SK-N-SH treated with all-trans-retinoic acid at 6 μM for 48 hours (cell line): ENCODE results near the gene TMEM87B.

Experiments used
- BACH2 ChIP-seq: fragments of 250-450 bp; sonication (Bioruptor Pico); IDR thresholded peaks from 2 replicates; pipeline ENCODE4 v1.9.0; 2021; ENCODE audit warnings: mild to moderate bottlenecking, borderline replicate concordance
- CREB5 ChIP-seq: fragments of 250-450 bp; sonication (Bioruptor Pico); IDR thresholded peaks from 2 replicates; pipeline ENCODE4 v1.5.1; 2020; ENCODE audit warnings: low read depth, mild to moderate bottlenecking, moderate library complexity
- ESRRG ChIP-seq: fragments of 250-450 bp; sonication (Bioruptor Pico); IDR thresholded peaks from 2 replicates; pipeline ENCODE4 v1.6.1; 2021; ENCODE audit warnings: mild to moderate bottlenecking
- ISL1 ChIP-seq: fragments of 250-450 bp; sonication (Bioruptor Pico); IDR thresholded peaks from 2 replicates; pipeline ENCODE4 v2.1.2; 2022; ENCODE audit warnings: mild to moderate bottlenecking, moderate library complexity
- PATZ1 ChIP-seq: fragments of 250-450 bp; sonication (Bioruptor Pico); IDR thresholded peaks from 2 replicates; pipeline ENCODE4 v1.8.0; 2020; ENCODE audit warnings: mild to moderate bottlenecking, moderate library complexity, borderline replicate concordance
- PPARA ChIP-seq: fragments of 250-450 bp; sonication (Bioruptor Pico); IDR thresholded peaks from 2 replicates; pipeline ENCODE4 v1.5.0; 2020; ENCODE audit warnings: mild to moderate bottlenecking, borderline replicate concordance
- RARB ChIP-seq: fragments of 250-450 bp; sonication (Bioruptor Pico); IDR thresholded peaks from 2 replicates; pipeline ENCODE4 v1.8.0; 2021; ENCODE audit warnings: mild to moderate bottlenecking, moderate library complexity
- ZFP3 ChIP-seq: fragments of 250-450 bp; sonication (Bioruptor Pico); IDR thresholded peaks from 2 replicates; pipeline ENCODE4 v1.5.0; 2020; ENCODE audit warnings: mild to moderate bottlenecking, moderate library complexity
- ZNF565 ChIP-seq: fragments of 450-650 bp; formaldehyde crosslinking; conservative IDR thresholded peaks from 2 replicates; pipeline ENCODE4 v1.5.0; 2020; ENCODE audit warnings: low read depth, mild to moderate bottlenecking, moderate library complexity
- ZNF70 ChIP-seq: fragments of 450-650 bp; formaldehyde crosslinking; IDR thresholded peaks from 2 replicates; pipeline ENCODE4 v1.5.0; 2020; ENCODE audit warnings: mild to moderate bottlenecking, moderate library complexity
- ZNF8 ChIP-seq: fragments of 450-650 bp; formaldehyde crosslinking; IDR thresholded peaks from 2 replicates; pipeline ENCODE4 v1.5.0; 2020; ENCODE audit warnings: mild to moderate bottlenecking, moderate library complexity

GRCh38 chr2:112149194-112149593, 94.1 kb downstream of the TMEM87B start:
- no peak for TF ChIP-seq ISL1 (CRISPR knock-in tag)
- TF ChIP-seq PATZ1 (CRISPR knock-in tag), result no peak
- no peak for TF ChIP-seq ZFP3
- no peak for TF ChIP-seq BACH2 (CRISPR knock-in tag)
- no peak for TF ChIP-seq ZNF8 (CRISPR knock-in tag)
- TF ChIP-seq RARB (CRISPR knock-in tag), result no peak
- no peak for TF ChIP-seq CREB5
- no peak for TF ChIP-seq ESRRG
- TF ChIP-seq ZNF70 (CRISPR knock-in tag), result no peak
- no peak for TF ChIP-seq ZNF565 (CRISPR knock-in tag)
- no peak for TF ChIP-seq PPARA (CRISPR knock-in tag)
